Ishikawa (cell line): ENCODE measurements around the gene KRTAP4-6.

Source experiments
- CEBPB ChIP-seq: IDR thresholded peaks from 2 replicates; pipeline ENCODE4 v1.6.1; 2012
- EGR1 ChIP-seq: IDR thresholded peaks from 2 replicates; pipeline ENCODE4 v1.6.1; 2012
- EP300 ChIP-seq: IDR thresholded peaks from 2 replicates; pipeline ENCODE4 v1.6.1; 2012; ENCODE audit warnings: borderline replicate concordance
- NFIC ChIP-seq: IDR thresholded peaks from 2 replicates; pipeline ENCODE4 v1.6.1; 2012
- RAD21 ChIP-seq: IDR thresholded peaks from 2 replicates; pipeline ENCODE4 v1.6.1; 2012; ENCODE audit warnings: low read depth
- TF ChIP-seq, protein P1 (sequence below): IDR thresholded peaks from 2 replicates; pipeline ENCODE4 v1.6.1; 2012; ENCODE audit warnings: low read depth, mild to moderate bottlenecking

DNA sequence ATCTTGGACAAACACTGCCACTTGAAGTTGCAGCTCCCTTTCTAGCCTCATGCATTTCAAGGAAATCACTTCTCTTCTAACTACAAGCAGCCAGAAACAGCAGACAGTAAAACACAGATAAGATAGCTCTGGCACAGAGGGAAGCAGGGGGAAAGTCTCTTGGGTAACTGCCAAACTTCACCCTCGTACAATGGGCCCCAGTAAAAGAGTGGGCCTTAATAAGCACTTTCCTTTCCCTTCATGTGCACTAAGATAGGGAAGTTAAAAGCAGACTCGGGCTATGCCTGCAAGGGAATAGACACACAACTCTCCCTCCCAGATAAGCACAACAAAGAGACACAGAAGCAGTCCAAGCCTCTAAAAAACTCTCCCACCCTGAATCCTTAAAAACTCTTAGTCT lies 13.5 kb upstream of the KRTAP4-6 start:
- TF ChIP-seq, protein P1, sequence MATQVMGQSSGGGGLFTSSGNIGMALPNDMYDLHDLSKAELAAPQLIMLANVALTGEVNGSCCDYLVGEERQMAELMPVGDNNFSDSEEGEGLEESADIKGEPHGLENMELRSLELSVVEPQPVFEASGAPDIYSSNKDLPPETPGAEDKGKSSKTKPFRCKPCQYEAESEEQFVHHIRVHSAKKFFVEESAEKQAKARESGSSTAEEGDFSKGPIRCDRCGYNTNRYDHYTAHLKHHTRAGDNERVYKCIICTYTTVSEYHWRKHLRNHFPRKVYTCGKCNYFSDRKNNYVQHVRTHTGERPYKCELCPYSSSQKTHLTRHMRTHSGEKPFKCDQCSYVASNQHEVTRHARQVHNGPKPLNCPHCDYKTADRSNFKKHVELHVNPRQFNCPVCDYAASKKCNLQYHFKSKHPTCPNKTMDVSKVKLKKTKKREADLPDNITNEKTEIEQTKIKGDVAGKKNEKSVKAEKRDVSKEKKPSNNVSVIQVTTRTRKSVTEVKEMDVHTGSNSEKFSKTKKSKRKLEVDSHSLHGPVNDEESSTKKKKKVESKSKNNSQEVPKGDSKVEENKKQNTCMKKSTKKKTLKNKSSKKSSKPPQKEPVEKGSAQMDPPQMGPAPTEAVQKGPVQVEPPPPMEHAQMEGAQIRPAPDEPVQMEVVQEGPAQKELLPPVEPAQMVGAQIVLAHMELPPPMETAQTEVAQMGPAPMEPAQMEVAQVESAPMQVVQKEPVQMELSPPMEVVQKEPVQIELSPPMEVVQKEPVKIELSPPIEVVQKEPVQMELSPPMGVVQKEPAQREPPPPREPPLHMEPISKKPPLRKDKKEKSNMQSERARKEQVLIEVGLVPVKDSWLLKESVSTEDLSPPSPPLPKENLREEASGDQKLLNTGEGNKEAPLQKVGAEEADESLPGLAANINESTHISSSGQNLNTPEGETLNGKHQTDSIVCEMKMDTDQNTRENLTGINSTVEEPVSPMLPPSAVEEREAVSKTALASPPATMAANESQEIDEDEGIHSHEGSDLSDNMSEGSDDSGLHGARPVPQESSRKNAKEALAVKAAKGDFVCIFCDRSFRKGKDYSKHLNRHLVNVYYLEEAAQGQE = no peak
- no peak for TF ChIP-seq EP300
- no peak for TF ChIP-seq RAD21
- no peak for TF ChIP-seq NFIC
- no peak for TF ChIP-seq EGR1
- no peak for TF ChIP-seq CEBPB
